GM06990 (cell line): ENCODE data around the gene ATP2C2.

Source experiments
- DNase-seq: peaks from one replicate; pipeline ENCODE4 v3.0.0-alpha.2; 2011; ENCODE audit not compliant: insufficient read length; ENCODE audit errors: extremely low read depth
- H3K27me3 ChIP-seq: replicated peaks from 2 replicates; pipeline ENCODE4 v1.6.0; 2011; ENCODE audit warnings: low read length; ENCODE audit not compliant: control insufficient read depth, insufficient read depth
- H3K36me3 ChIP-seq: 2 replicates; pipeline ENCODE4 v1.5.1; 2011; ENCODE audit warnings: low read length; ENCODE audit not compliant: control insufficient read depth, insufficient read depth
- H3K4me3 ChIP-seq: replicated peaks from 2 replicates; pipeline ENCODE4 v1.5.1; 2011; ENCODE audit warnings: low read depth, mild to moderate bottlenecking, control low read depth, low read length
- TF ChIP-seq, protein P1 (sequence below): IDR thresholded peaks from 2 replicates; pipeline ENCODE4 v1.5.1; 2011; ENCODE audit warnings: low read length, control low read depth, mild to moderate bottlenecking, inconsistent platforms; ENCODE audit not compliant: insufficient read depth, poor library complexity, severe bottlenecking

ATP2C2 gene

DNA sequence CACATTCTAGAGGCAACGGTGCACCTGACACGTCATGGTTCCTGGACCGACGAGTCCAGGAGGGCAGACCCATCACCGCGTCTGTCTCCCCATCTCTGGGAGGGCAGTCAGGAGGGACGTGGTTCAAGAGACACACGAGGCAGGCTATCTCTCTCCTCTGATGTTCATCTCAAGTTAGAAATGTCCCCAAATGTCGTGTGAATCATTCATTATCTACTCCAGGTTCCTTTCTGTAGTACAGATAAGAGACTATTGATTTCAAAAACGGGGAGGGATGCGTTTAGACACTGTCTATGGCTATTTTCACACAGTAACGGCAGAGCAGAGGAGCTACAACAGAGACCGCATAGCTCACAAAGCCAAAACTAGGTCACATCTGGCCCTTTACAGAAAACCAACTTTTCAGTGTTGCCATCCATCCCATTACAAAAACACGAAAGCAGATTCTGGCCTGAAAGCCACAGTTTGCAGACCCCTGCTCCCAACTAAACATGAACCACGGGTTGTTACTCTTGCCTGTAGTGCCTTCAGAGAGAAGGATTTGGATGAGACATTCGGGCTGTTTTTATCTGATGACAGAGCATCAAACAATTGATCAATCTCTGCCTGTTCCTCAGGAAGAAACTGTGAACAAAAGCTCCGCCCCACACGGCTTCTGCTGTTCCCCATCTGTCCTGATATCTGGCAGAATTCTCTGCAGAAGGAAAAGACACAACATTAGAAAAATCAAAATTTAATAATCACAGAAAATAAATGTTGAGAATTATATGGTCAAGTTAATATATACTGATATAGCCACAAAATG, 129.3 kb downstream of the ATP2C2 start:
- TF ChIP-seq, protein P1, sequence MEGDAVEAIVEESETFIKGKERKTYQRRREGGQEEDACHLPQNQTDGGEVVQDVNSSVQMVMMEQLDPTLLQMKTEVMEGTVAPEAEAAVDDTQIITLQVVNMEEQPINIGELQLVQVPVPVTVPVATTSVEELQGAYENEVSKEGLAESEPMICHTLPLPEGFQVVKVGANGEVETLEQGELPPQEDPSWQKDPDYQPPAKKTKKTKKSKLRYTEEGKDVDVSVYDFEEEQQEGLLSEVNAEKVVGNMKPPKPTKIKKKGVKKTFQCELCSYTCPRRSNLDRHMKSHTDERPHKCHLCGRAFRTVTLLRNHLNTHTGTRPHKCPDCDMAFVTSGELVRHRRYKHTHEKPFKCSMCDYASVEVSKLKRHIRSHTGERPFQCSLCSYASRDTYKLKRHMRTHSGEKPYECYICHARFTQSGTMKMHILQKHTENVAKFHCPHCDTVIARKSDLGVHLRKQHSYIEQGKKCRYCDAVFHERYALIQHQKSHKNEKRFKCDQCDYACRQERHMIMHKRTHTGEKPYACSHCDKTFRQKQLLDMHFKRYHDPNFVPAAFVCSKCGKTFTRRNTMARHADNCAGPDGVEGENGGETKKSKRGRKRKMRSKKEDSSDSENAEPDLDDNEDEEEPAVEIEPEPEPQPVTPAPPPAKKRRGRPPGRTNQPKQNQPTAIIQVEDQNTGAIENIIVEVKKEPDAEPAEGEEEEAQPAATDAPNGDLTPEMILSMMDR: no peak

DNA sequence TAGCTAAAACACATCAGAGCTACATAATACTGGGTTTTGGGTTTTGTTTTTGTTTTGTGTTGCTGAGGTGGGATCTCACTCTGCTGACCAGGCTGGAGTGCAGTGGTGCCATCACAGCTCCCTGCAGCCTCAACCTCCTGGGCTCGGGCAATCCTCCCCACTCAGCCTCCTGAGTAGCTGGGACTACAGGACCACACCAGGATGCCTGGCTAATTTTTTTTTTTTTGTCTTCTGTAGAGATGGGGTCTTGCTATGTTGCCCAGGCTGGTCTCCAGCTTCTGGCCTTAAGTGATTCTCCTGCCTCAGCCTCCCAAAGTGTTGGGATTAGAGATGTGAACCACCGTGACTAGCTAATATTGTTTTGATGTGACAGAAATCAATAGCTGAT, 129.9 kb downstream of the ATP2C2 start:
- TF ChIP-seq, protein P1: no peak
- H3K36me3 ChIP-seq: peaks cover 6% of the 10 kb centered on the region

More for the DNA sequence above, 129.3 kb downstream of the ATP2C2 start:
- no peak for DNase-seq
- Histone ChIP-seq H3K4me3 (no peak overlapping the region), H3K36me3 (peaks cover 6% of the 10 kb centered on the region), H3K27me3 (no peaks in the 10 kb centered on the region)

DNA sequence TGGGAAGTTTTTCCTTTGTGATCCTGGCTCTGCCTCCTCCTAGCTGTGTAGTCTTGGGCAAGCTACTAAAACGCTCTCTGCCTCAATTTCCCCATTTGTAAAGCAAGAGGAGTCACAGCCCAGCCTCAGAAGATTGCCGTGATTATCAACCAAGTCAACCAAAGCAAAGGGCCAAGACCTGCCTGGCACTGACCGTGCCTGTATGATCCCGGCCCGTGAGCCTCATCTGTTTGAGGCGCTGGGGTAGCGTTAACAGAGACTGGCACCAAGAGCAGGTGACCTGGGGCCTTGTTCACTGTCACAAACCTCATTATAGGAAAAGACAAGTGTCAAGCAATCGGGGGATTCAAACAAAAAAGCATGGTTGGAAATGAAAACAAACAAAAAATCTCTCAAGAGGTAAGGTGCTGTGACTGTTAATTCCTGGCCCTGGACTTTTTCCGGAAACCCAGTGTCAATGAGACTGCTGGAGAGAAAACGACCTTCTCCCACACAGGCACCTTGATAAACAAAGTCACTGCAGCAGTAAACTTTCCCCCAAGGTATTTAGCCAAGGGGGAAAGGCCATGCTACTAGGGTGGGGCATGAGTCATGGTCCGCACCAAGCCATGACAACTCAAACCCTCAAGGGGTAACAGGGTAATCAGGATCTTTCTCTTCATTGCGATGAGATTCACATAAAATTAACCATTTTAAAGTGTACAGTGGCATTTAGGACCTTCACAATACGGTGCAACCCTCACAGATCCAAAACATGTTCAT, 130.7 kb downstream of the ATP2C2 start:
- Histone ChIP-seq H3K36me3 (peaks cover 6% of the 10 kb centered on the region), H3K27me3 (no peaks in the 10 kb centered on the region), H3K4me3 (no peak overlapping the region)
- TF ChIP-seq, protein P1: no peak
- no peak for DNase-seq

More for the DNA sequence above, 129.9 kb downstream of the ATP2C2 start:
- DNase-seq: no peak
- Histone ChIP-seq H3K4me3 (no peak overlapping the region), H3K27me3 (no peaks in the 10 kb centered on the region)

- DNase-seq: no peak
- no peak overlapping the region for H3K4me3 ChIP-seq
- H3K27me3 ChIP-seq: no peaks in the 10 kb centered on the region
- TF ChIP-seq, protein P1: no peak
- H3K36me3 ChIP-seq: peaks cover 6% of the 10 kb centered on the region
These were observed 131.3 kb downstream of the ATP2C2 start for GRCh38 chr16:84499638-84500037.

GRCh38 chr16:84500531-84500930, 132.2 kb downstream of the ATP2C2 start:
- TF ChIP-seq, protein P1: no peak
- H3K36me3 ChIP-seq: peaks cover 3% of the 10 kb centered on the region

More at GRCh38 chr16:84500531-84500930, 132.2 kb downstream of the ATP2C2 start:
- Histone ChIP-seq H3K4me3 (no peak overlapping the region), H3K27me3 (no peaks in the 10 kb centered on the region)
- DNase-seq: no peak
